ENCODE results near the gene LSMEM2. TPM values are rescaled to one million over a fixed set of nuclear protein-coding genes. Genes with fewer than 3 reads are reported as not detected.
A peak's percentile ranks its signal among the peaks of the same experiment; 100 is the strongest.

LSMEM2 gene
- total and polyA plus RNA-seq, 2 experiments from 2014 or later: 0.59 to 0.86 TPM

GRCh38 chr3:50303013-50303815, 24.3 kb downstream of the LSMEM2 start, which contains the start of gene HYAL1:
Gene HYAL1, minus strand, starts transcription at chr3:50303574. Its CDS starts 618 bp downstream, at chr3:50302956.
- peak; percentile 89 for DNase-seq (ENCODE audit: low spot score)
- peaks cover 31% of the 10 kb centered on the region for H3K9me3 Mint-ChIP-seq
- no peaks in the 10 kb centered on the region for H3K9me2 ChIP-seq (ENCODE audit: insufficient read depth)
- no peak within 1 kb of the TSS for H3K4me3 Mint-ChIP-seq
- peaks cover 16% of the 10 kb centered on the region for H3F3A ChIP-seq (replicated peaks; ENCODE audit: low read depth)
- TF ChIP-seq POLR2AphosphoS5 (IDR thresholded peaks at IDR 0.05; ENCODE audit: low read depth) (peak; percentile 59), REST (IDR thresholded peaks at IDR 0.05; ENCODE audit: unreplicated experiment) (no peak), ZNF331 (CRISPR knock-in tag; IDR thresholded peaks at IDR 0.05; ENCODE audit: low read depth) (no peak), EZH2 (IDR thresholded peaks at IDR 0.05; ENCODE audit: low read depth, unreplicated experiment) (no peak), CTCF (conservative IDR thresholded peaks at IDR 0.05; ENCODE audit: low read depth in 2 of 2) (peak; percentile 29 to 68)
- H4K20me1 ChIP-seq (replicated peaks; ENCODE audit: insufficient read depth): no peaks in the 10 kb centered on the region
- peaks cover 20% of the 10 kb centered on the region for H3K4me1 Mint-ChIP-seq
- H3K4me3 ChIP-seq: peak within 1 kb of the TSS; percentile 36; the same call in 1 of the 2 replicates
- peak; percentile 64 for ATAC-seq
- H3K4me2 ChIP-seq: peak within 1 kb of the TSS; percentile 74
- H3K27me3 ChIP-seq (ENCODE audit: insufficient read depth): no peaks in the 10 kb centered on the region
- H3K4me1 ChIP-seq (ENCODE audit: insufficient read depth): peaks cover 23% of the 10 kb centered on the region
- H3K27ac Mint-ChIP-seq: no peak within 1 kb of the TSS; the same call in 1 of the 2 replicates
- H3K79me2 ChIP-seq (replicated peaks; ENCODE audit: insufficient read depth): no peaks in the 10 kb centered on the region
- no peak within 1 kb of the TSS for H2AFZ ChIP-seq
- H3K36me3 Mint-ChIP-seq (ENCODE audit: low read depth): peaks cover 17% of the 10 kb centered on the region; the same call in 2 of the 3 replicates
- peaks cover 16% of the 10 kb centered on the region for H3K27me3 Mint-ChIP-seq (ENCODE audit: insufficient read depth, low read depth, poor library complexity)
- no peaks in the 10 kb centered on the region for H3K36me3 ChIP-seq (ENCODE audit: insufficient read depth)
- H3K27ac ChIP-seq (ENCODE audit: low read depth): peak within 1 kb of the TSS; percentile 88; the same call in 1 of the 2 replicates

GRCh38 chr3:50304601-50305000, 25.7 kb downstream of the LSMEM2 start:
- Histone ChIP-seq H3K9me2 (ENCODE audit: insufficient read depth) (no peaks in the 10 kb centered on the region), H3K4me3 (no peak overlapping the region), H2AFZ (no peak overlapping the region), H3K4me1 (ENCODE audit: insufficient read depth) (peaks cover 19% of the 10 kb centered on the region), H3F3A (replicated peaks; ENCODE audit: low read depth) (peaks cover 14% of the 10 kb centered on the region), H4K20me1 (replicated peaks; ENCODE audit: insufficient read depth) (no peaks in the 10 kb centered on the region), H3K36me3 (ENCODE audit: insufficient read depth) (no peaks in the 10 kb centered on the region), H3K27ac (ENCODE audit: low read depth) (no peak overlapping the region), H3K4me2 (no peak overlapping the region), H3K79me2 (replicated peaks; ENCODE audit: insufficient read depth) (no peaks in the 10 kb centered on the region), H3K27me3 (ENCODE audit: insufficient read depth) (no peaks in the 10 kb centered on the region)
- peaks cover 11% of the 10 kb centered on the region for H3K27me3 Mint-ChIP-seq (ENCODE audit: insufficient read depth, low read depth, poor library complexity)
- peaks cover 44% of the 10 kb centered on the region for H3K9me3 Mint-ChIP-seq
- no peak overlapping the region for H3K27ac Mint-ChIP-seq
- no peak overlapping the region for H3K4me3 Mint-ChIP-seq
- no peak for DNase-seq (ENCODE audit: low spot score)
- ATAC-seq: no peak
- TF ChIP-seq ETS1 (IDR thresholded peaks at IDR 0.05) (no peak), REST (IDR thresholded peaks at IDR 0.05; ENCODE audit: unreplicated experiment) (no peak), EZH2 (IDR thresholded peaks at IDR 0.05; ENCODE audit: low read depth, unreplicated experiment) (no peak), CTCF (conservative IDR thresholded peaks at IDR 0.05; ENCODE audit: low read depth in 2 of 2) (no peak), STAT1 (IDR thresholded peaks at IDR 0.05; ENCODE audit: unreplicated experiment) (no peak), JUNB (IDR thresholded peaks at IDR 0.05; ENCODE audit: unreplicated experiment) (no peak), EZH2phosphoT487 (IDR thresholded peaks at IDR 0.05; ENCODE audit: unreplicated experiment) (no peak)
- peaks cover 19% of the 10 kb centered on the region for H3K4me1 Mint-ChIP-seq
- H3K36me3 Mint-ChIP-seq (ENCODE audit: low read depth): peaks cover 28% of the 10 kb centered on the region

Data from GM23338 (cell line).